PC-3 (cell line): ENCODE results near the gene MCHR1.

Experiments
- EZH2 ChIP-seq: fragments of 300-600 bp; sonication (generic); IDR thresholded peaks from one replicate; pipeline ENCODE4 v1.6.1; 2017; ENCODE audit warnings: antibody characterized with exemption, mild to moderate bottlenecking, low read length; ENCODE audit not compliant: unreplicated experiment
- EZH2phosphoT487 ChIP-seq: fragments of 300-600 bp; sonication (generic); IDR thresholded peaks from 2 replicates; pipeline ENCODE4 v1.6.1; 2018; ENCODE audit warnings: mild to moderate bottlenecking, antibody characterized with exemption, low read length, borderline replicate concordance
- TF ChIP-seq, protein P1 (sequence below): fragments of 300-600 bp; sonication (generic); conservative IDR thresholded peaks from 2 replicates; pipeline ENCODE4 v1.5.1; 2017; ENCODE audit warnings: antibody characterized with exemption, low read depth, mild to moderate bottlenecking, low read length

DNA sequence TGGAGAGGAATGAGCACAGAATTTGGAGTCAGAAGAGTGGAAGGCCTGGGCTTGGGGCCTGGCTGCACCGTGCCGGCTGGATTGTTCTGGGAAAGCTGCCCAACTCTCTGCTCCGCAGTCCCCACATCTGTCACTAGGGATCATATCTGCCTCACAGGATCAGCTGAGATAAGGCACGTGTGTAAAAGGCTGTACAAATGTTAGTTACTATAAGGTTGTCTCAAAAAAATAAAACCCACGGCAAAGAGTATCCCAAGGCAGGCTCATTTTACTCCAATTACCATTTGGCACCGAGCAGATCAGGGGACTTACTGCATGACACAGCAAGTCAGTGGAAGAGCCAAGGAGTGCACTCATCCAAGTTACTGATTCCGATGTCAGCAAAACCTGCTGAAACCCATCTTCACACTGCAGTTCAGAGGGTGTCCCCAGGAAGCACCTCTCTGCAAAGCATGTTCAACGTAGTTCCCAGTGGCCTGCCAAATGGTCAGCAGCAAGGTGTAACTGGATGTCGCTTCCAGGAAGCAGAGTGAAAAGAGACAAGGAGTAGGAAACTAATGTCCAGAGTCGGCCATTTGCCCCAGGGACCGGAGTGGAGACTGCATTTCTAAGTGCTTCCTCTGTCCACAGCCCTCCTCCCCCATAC is 24.6 kb upstream of the MCHR1 start:
- TF ChIP-seq, protein P1, sequence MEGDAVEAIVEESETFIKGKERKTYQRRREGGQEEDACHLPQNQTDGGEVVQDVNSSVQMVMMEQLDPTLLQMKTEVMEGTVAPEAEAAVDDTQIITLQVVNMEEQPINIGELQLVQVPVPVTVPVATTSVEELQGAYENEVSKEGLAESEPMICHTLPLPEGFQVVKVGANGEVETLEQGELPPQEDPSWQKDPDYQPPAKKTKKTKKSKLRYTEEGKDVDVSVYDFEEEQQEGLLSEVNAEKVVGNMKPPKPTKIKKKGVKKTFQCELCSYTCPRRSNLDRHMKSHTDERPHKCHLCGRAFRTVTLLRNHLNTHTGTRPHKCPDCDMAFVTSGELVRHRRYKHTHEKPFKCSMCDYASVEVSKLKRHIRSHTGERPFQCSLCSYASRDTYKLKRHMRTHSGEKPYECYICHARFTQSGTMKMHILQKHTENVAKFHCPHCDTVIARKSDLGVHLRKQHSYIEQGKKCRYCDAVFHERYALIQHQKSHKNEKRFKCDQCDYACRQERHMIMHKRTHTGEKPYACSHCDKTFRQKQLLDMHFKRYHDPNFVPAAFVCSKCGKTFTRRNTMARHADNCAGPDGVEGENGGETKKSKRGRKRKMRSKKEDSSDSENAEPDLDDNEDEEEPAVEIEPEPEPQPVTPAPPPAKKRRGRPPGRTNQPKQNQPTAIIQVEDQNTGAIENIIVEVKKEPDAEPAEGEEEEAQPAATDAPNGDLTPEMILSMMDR, result no peak; the same call in 1 of the 2 replicates
- TF ChIP-seq EZH2 (no peak), EZH2phosphoT487 (no peak)
